SIG-M5 treated with dmso at 0.1 percent for 504 hours (cell line): ENCODE results near the gene CISD2.
"Not testable (repeated sequence)": the region's sequence is repeated elsewhere in the genome, so short reads cannot be mapped to it uniquely, and the experiment has no call there.

Source experiments
- DNase-seq: peaks from one replicate; lab custom pipeline; 2025; ENCODE audit not compliant: unreplicated experiment; lab: John Stamatoyannopoulos, UW

The CISD2 gene

DNA sequence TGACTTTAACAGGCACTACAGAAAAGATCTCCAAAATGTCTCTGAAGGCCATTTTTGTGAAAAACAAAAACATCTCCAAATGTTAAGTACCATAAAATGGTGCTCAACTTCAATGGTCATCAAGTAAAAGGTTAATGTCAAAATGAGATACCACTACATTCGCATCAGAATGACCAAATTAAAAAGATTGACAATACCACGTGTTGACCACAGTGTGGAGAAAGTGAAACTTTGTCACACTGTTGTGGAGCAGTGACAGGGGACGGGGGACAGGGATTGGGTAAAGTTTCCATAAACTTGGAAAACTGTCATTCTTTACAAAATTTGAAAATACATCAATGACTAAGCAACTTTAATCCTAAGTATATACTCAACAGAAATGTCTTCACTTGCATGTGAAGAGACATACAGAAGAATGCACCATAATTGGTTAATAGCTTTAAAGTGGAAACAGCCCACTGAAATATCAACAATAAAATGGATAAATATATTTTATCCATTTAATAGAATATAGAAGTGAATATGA is 19.1 kb upstream of the CISD2 start:
- DNase-seq: no peak

DNA sequence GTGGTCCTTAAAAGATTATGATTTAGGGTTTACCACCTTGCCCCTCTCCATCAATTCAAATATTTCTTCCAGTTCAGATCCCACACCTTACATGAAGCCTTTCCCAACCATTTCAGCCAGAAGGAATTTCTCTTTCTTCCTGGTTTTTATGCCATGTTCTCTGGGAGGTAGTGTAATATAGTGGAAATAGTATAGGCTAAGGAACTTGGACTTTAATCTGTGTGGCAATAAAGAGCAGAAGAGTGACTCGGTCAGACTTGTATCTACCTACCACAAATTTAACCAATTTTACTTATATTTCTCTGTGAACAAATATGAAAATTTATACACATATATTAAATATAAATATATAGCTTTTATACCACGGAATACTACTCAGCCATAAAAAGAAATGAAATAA is 18.4 kb upstream of the CISD2 start:
- DNase-seq: no peak

DNA sequence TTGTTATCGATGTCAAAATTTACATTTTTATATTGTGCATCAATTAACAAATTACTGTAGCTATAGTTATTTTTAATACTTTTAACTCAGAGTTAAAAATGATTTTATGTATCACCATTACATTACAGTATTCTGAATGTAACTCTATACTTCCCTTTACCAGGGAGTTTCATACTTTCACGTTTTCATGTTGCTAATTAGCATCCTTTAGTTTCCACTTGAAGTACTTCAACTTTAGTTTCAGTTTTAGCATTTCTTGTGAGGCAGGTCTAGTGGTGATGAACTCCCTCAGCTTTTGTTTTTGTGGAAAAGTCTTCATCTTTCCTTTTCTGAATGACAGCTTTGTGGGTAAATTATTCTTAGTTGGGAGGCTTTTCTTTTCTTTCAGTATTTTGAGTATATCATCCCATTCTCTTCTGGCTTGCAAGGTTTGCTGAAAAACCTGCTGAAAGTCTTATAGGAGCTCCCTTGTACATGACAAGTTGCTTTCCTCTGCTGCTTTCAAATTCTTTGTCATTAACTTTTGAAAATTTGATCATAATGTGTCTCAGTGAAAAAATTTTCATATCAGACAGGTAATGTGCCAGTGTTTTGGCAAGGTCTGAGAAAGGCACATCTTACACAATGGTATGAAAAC is 9.8 kb upstream of the CISD2 start:
- DNase-seq: no peak

DNA sequence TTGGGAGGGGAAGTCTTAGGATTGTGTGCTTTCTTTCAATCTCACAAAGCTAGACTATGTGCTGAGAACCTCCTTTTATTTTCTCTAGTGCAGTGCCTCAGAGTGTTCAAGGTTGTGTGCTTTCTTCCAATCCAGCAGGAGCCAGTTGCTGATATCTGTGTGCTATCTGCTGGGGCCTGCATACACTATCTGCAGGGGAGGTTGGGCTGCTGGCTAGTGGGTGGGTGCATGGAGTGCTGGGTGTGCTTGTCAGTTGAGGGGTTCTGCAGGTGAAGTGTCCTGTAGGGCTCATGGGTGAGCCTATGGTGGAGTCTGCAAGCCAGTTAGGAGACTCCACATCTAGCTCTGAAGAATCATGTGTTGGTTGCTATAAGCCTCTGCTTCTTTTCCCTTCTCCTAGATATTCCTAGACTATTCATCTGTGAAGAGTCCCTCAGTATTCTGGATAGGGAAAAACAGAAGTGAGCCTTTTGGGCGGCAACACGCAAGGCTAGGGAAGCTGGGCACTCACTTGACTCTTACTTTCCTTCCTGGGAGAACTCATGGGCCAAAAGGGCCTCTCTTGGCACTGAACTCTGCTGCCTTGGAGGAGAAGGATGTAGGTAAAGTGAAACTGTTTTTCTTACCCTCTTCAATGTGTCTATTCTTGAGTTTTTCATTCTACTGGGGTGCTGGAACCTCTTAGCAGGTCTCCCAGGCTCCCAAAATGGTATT is 8.0 kb upstream of the CISD2 start:
- no peak for DNase-seq

DNA sequence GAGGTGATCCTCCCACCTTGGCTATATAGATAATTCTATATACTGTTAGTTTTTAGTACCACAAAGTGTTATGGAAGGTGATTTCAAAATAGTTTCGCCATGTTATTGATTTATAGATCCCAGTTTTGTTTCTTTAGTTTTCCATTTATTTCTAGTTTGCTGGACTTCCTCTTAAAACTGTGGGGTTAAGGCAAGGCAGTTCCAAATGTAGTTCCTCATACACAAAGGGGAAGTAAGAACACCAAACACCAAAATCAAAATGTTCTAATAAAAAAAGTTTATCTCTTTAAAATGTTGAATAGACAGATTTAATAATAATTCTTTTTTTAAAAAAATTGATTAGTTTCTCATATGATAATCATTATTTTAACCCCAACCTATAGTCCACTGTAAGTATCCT is 6.8 kb upstream of the CISD2 start:
- peak; percentile 71 for DNase-seq

DNA sequence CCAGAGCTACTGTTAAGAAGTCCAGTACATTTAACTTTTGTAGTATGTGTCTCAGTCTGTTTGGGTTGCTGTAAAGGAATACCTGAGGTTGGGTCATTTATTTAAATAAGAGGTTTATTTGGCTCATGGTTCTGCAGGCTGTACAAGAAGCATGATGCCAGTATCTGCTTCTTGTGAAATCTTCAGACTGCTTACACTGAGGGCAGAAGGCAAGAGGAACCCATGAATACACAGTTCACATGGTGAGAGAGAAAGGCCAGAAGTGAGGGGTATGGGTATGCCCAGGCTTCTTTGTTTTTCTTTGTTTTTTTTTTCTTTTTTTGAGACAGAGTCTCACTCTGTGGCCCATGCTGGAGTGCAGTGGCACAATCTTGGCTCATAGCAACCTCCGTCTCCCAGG is 6.0 kb upstream of the CISD2 start:
- no peak for DNase-seq

DNA sequence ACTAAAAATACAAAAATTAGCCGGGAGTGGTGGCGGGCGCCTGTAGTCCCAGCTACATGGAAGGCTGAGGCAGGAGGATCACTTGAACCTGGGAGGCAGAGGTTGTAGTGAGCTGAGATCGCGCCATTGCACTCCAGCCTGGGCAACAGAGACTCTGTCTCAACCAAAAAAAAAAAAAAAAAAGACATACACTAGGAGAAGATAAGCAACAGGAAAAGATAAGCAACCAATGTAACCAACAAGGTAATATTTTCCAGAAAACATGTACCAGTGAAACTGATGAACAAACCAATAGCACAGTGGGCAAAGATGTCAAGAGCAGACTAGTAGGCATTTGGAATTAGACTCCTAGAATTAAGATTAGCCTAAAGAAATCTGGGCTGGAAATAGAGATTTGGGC is 3.5 kb upstream of the CISD2 start:
- DNase-seq: not testable (repeated sequence)

DNA sequence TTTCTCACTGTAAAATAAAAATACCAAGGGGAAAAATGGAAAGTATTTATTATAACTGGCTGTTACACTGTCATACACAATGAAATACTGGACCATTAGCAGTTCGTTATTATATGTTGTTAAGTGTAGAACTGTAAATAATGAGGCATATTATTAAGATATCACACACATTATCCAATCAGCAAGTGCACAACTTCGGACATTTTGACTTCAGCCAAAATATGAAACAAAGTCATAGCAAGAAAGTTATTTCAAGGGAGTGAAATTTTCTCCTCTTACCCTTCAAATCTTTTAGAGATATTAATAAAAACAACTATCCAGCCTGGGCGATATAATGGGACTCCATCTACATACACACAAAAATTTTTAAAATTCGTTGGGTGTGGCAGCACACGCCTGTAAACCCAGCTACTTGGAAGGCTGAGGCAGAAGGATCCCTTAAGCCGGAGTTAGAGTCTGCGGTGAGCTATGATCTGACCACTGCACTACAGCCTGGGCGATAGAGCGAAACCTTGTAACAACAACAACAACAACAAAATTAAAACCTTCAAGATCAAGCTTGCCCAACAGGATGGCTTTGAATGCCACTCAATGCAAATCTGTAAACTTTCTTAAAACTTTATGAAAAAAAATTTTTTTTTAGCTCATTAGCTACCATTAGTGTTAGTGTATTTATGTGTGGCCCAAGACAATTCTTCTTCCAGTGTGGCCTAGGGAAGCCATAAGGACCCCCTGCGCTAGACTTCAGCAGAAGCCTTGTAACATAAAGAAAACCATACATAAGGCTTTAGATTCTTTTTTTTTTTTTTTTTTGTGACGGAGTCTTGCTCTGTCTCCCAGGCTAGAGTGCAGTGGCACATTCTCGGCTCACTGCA is 1.3 kb upstream of the CISD2 start:
- DNase-seq: peak; percentile 18

DNA sequence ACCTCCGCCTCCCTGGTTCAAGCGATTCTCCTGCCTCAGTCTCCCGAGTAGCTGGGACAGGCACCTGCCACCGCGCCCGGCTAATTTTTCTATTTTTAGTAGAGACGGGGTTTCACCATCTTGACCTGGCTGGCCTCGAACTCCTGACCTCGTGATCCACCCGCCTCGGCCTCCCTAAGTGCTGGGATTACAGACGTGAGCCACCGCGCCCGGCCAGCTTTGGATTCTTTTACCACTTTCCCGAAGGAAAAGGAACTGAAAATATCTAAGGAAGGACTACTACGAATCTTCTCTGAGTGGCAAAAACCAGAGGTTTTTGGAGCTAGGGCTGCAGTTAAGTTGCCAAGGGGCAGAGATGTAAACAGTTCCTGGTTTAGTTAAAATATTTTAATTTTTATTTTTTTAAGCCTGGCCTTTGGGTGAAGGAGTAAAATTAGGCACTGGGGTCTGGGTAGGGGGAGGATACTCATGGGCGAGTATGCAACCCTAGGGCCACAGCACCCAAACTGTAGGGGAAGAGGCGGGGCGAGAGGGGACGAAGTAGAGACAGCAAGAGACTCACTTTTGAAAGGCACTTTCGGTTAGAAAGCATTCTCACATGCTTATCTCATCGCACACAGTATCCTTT is 525 bp upstream of the CISD2 start:
- DNase-seq: no peak

DNA sequence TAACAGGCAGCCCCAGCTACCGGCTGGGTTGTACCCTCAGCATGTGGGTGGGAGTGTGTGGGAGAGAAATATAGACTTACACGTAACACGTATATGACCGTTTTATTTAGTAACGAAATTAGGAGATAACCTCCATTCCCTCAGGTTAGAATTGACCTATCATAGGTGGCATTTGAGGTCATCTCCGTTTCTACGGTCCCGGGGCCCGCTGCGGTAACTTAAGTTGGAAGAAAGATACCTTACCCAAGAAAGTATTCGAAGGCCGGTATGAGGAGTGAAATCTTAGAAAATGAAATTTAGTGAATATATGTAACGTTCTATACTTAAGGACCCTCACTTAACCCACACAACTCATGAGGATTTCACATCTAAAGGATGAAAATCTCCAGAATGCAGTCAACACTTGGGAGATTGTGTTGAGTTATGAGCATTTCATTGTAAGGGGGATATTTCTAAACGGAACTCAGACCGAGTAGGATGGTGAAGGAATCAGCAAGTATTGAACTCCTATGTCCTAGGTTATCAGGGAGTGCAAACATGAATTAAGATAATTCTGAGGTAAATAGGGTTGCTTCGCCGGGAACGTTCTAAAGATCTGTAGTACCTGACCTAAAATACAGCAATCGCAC is 891 bp downstream of the CISD2 start:
- DNase-seq: no peak

DNA sequence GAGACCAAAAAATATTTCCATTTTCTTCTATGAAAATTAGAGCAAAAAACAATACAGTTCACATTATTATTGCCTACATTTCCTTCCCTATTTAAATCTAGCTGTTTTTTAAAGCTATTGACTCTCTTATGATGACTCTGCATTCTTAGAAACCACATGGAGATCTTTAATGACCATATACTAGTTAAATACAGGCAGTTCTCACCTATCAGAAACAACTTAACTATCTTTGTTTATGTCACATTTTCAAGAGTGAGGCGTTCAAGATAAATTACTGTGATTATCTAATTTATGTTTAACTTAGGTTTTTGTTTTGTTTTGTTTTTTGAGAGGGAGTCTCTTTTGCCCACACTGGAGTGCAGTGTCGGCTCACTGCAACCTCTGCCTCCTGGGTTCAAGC is 3.0 kb downstream of the CISD2 start:
- DNase-seq: no peak

DNA sequence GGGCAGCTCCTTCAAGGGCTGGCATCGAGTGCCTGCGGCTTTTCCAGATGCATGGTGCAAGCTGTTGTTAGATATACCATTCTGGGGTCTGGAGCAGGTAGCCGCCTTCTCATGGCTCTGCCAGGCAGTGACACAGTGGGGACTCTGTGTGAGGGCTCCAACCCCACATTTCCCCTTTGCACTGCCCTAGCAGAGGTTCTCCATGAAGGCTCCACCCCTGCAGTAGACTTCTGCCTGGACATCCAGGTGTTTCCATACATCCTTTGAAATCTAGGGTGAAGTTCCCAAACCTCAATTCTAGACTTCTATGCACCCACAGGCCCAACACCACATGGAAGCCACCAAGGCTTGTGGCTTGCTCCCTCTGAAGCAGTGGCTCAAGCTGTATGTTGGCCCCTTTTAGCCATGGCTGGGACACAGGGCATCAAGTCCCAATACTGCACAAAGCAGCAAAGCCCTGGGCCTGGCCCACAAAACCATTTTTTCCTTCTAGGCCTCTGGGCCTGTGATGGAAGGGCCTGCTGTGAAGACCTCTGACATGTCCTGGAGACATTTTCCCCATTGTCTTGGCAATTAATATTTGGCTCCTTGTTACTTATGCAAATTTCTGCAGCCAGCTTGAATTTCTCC is 8.8 kb downstream of the CISD2 start:
- not testable (repeated sequence) for DNase-seq

DNA sequence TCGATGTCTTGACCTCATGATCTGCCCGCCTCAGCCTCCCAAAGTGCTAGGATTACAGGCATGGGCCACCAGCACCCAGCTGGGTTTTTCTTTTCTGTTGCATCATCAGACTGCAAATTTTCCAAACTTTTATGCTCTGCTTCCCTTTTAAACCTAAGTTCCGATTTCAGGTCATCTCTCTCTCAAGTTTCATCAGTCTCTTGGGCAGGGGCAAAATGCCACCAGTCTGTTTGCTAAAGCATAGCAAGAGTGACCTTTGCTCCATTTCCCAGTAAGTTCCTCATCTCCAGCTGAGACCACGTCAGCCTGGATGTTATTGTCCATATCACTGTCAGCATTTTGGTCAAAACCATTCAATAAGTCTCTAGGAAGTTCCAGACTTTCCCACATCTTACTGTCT is 9.6 kb downstream of the CISD2 start:
- not testable (repeated sequence) for DNase-seq

DNA sequence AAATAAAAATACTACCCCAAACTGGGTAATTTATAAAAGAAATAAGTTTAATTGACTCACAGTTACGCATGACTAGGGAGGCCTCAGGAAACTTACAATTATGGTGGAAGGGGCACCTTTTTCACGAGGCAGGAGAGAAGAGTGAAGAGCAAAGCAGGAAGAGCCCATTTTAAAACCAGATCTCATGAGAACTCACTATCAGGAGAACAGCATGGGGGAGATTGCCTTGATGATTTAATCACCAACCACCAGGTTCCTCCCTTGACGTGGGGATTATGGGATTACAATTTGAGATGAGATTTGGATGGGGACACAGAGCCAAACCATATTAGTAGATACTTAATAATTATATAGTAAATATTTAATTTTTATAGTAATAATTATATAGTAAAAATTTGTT is 10.1 kb downstream of the CISD2 start:
- no peak for DNase-seq

DNA sequence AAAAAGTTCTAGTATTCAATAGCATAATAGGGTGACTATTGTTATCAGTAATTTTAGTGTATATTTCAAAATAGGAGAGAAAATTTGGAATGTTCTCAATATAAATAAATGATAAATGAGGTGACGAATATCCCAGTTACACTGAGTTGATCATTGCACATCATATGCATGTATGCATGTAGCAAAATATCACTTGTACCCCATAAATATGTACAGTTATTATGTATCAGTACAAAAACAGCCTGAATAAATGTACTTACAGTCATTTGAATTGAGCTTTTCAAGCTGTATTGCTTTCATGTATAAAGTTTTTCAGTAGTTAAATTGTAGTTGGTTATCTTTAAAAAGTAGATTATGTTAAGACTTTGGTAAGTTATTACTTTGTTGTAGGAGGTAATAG is 12.6 kb downstream of the CISD2 start:
- DNase-seq: no peak

DNA sequence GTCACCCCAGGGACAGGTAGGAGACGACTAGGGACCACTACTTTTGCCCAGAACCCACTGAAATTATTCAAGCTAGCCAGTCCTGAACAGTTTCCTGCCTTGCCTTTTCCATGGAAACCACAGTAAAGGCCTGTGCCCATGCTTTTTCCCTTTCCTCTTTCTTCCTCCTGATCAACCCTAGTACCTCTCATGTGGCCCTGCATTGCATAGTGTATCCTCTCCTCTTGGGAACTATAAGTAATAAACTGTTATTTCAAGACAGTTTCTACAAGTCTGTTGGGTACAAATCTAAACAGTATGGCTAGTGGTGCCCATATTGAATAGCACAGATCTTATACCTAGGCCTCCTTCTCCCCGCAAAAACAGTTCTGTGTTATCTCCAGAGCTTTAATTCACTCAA is 14.5 kb downstream of the CISD2 start:
- DNase-seq: no peak

DNA sequence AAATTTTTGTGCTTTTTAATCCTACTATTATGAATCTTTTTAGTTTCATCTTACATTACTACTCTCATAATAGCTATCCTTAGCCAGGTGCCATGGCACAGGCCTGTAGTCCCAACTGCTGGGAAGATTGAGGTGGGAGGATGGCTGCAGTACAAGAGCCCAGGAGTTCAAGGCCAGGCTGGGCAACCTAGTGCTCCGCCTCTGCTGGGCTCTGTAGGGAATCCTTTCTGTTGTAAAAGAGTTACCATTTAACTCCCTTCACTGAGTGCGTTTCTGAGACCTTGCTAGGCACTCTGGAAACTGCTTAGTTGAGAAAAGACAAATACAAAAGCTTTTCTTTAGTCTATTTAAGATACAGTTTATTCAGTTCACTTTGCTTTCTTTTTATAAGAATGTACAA is 19.8 kb downstream of the CISD2 start:
- DNase-seq: not testable (repeated sequence)

DNA sequence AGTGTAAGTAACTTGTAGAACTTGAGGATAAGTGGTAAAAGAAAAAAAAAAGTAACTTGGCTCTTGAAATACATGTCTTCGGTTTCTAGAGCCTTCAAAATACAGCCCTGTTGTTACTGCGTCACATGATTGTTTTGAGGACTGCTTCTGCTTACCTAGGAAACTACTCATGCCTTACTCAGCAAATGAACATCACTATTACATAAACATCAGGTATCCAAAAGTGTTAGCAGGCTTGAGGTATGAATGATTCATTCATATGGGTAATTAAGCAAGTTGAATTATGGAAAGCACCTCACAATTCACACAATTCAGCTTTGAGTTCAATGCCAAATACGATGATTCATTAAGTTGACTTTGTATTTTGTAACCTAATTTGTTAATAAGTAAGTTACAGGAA is 21.1 kb downstream of the CISD2 start:
- not testable (repeated sequence) for DNase-seq

DNA sequence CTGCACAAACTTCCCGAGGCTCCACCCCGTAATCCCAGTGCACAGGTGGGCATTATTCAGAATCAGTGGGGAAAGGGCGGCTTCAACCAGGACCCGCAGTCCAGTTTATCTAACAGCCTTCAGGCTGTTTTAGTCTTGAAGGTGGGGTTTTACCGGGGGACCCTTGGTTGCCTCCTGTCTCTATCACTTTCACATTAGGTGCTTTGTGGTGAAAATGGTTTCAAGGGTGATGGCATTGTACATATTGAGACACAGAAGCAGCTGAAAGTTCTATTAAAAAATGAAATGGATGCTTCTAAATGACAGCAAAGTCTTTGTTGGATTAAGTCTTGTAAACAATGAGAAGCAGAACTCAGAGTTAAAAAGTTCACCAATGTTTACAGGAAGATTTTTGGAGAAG is 27.8 kb downstream of the CISD2 start:
- not testable (repeated sequence) for DNase-seq

DNA sequence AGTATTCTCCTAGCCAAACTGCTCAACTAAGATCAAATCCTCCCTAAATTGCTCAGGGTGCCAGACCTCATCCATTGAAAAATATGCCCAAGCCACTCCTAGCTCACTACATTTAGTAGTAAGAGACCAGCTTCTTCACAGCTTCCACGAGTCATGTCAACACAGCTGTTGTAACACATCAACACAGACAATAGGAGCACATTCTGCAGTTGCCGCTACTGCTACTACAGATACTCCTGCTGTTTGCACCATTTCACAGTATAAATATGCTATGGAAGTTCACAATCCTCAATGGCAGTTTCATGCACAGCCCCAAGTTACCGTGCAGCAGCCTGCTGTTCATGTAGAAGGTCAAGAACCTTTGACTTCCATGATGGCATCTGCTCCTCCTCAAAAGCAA is 28.8 kb downstream of the CISD2 start:
- not testable (repeated sequence) for DNase-seq
